ENCODE results near the gene FANCC.

DNA sequence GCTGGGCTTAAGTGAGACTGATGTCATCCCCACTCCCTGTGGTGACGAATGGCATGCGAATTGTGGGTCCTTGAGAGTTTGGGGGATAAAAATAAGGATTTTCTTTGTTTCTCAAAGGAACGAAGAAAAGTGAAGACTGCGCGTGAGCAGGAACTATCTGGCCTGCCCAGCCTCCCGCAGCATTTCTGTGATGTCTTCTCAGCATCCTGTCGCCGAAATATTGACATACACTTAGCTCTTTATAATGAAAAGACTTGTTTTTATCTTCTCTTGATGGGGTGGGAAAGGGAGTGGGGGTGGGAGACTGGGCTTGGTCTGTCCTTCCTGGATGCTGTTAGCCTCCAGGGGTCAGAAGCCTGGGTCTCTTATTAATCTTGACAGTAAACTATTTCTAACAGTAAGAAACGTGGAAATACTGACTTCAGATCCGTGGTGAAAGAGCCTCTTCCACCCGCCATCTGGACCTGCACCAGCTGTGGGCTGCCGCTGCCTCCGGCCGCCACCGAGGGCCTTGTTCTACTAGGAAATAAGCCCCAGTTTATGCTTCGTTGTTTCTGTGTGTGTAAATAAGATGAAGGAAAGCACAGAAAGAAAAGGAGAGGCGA, 239.6 kb downstream of the FANCC start:
- TF ChIP-seq, protein P1, sequence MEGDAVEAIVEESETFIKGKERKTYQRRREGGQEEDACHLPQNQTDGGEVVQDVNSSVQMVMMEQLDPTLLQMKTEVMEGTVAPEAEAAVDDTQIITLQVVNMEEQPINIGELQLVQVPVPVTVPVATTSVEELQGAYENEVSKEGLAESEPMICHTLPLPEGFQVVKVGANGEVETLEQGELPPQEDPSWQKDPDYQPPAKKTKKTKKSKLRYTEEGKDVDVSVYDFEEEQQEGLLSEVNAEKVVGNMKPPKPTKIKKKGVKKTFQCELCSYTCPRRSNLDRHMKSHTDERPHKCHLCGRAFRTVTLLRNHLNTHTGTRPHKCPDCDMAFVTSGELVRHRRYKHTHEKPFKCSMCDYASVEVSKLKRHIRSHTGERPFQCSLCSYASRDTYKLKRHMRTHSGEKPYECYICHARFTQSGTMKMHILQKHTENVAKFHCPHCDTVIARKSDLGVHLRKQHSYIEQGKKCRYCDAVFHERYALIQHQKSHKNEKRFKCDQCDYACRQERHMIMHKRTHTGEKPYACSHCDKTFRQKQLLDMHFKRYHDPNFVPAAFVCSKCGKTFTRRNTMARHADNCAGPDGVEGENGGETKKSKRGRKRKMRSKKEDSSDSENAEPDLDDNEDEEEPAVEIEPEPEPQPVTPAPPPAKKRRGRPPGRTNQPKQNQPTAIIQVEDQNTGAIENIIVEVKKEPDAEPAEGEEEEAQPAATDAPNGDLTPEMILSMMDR (IDR thresholded peaks at IDR 0.05), result no peak
- TF ChIP-seq POLR2A (IDR thresholded peaks at IDR 0.05), result no peak
